GM23338 (cell line): ENCODE measurements around the gene UNC45A. TPM values are rescaled to one million over a fixed set of nuclear protein-coding genes. Genes with fewer than 3 reads are reported as not detected.

Experiments
- NANOG ChIP-seq: IDR thresholded peaks from 2 replicates; pipeline ENCODE4 v1.6.1; 2016; ENCODE audit warnings: antibody characterized with exemption, borderline replicate concordance
- REST ChIP-seq: IDR thresholded peaks from one replicate; pipeline ENCODE4 v1.6.1; 2018; ENCODE audit warnings: antibody characterized with exemption; ENCODE audit not compliant: unreplicated experiment
- ZNF462 ChIP-seq: fragments of 250-450 bp; sonication (Bioruptor Pico); IDR thresholded peaks from 2 replicates; pipeline ENCODE4 v1.5.0; 2020; ENCODE audit warnings: mild to moderate bottlenecking, moderate library complexity
- polyA plus RNA-seq: library from polyadenylated mRNA; unstranded; fragments of >200 nt; fragmentation: Nextera tagmentation; extraction: Ambion mirVana; gene quantifications from 2 replicates; pipeline ENCODE4 v1.2.1, GENCODE V29; 2016
- total RNA-seq: library from RNA; depleted of rRNA; stranded (reverse); fragments of >200 nt; shearing (Covaris generic); gene quantifications from 2 replicates; pipeline ENCODE4 v1.2.3, GENCODE V29; 2014

UNC45A gene
- total and polyA plus RNA-seq, 2 experiments from 2014 or later = 40.2 to 86.8 TPM

- TF ChIP-seq REST (no peak), ZNF462 (no peak), NANOG (no peak)
Observed at GRCh38 chr15:90953947-90954711, 19.0 kb downstream of the UNC45A start (continued).
